GM12875 (cell line): ENCODE measurements around the gene AKR1E2.

ENCODE experiments used
- H3K4me3 ChIP-seq: one replicate; pipeline ENCODE4 v1.5.1; 2011; ENCODE audit warnings: low read depth, low read length, control low read depth
- TF ChIP-seq, protein P1 (sequence below): IDR thresholded peaks from 2 replicates; pipeline ENCODE4 v1.5.1; 2011; ENCODE audit warnings: low read depth, mild to moderate bottlenecking, control low read depth, inconsistent platforms, low read length, moderate library complexity, borderline replicate concordance; ENCODE audit not compliant: insufficient read depth

Gene AKR1E2

DNA sequence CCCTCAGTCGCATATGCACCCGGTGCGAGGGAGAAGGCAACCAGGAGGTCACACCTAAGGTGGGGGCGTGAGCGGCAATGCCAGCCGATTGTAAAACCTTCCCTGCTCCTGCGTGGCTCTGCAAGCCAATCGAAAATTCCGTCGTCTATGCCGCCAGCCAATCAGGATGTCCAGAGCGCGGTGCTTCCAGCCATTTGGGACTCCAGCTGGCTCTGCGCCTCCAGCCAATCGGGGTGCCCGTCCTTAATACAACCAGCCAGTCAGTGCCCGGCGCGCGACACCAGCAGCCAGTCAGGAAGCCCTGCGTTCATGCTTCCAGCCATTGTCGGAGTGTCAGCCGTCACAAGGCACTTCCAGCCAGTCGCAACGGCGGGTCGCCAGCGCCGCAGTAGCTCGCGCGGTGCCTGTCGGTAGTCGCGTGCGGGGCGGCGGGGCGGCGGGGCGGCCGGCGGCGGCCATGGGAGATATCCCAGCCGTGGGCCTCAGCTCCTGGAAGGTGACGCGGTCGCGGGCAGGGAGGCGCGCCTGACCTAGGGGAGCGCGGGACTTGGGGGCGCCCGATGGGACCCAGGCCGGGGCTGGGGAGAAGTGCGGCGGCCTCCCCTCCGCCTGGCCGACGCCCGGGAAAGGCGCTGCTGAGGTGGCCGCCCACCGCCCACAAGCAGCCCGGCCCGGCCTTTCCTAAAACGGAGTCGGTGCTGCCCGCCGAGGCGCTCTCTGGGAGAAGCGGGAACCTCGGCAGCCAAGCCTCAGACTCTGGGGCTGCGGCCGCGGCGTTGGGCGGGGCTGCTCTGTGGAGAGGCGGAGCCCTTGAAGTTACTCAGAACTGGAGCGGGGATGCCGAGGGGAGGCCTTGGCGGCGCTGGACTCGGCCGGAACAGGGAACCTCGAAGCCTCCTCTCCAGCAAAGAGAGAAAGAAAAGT, at the start of gene AKR1E2:
Gene AKR1E2, plus strand, starts transcription at position 340 of the 924 bp plus-strand sequence. Its CDS starts 118 bp downstream, at position 458.
- TF ChIP-seq, protein P1, sequence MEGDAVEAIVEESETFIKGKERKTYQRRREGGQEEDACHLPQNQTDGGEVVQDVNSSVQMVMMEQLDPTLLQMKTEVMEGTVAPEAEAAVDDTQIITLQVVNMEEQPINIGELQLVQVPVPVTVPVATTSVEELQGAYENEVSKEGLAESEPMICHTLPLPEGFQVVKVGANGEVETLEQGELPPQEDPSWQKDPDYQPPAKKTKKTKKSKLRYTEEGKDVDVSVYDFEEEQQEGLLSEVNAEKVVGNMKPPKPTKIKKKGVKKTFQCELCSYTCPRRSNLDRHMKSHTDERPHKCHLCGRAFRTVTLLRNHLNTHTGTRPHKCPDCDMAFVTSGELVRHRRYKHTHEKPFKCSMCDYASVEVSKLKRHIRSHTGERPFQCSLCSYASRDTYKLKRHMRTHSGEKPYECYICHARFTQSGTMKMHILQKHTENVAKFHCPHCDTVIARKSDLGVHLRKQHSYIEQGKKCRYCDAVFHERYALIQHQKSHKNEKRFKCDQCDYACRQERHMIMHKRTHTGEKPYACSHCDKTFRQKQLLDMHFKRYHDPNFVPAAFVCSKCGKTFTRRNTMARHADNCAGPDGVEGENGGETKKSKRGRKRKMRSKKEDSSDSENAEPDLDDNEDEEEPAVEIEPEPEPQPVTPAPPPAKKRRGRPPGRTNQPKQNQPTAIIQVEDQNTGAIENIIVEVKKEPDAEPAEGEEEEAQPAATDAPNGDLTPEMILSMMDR = no peak
- no peak within 1 kb of the TSS for H3K4me3 ChIP-seq

DNA sequence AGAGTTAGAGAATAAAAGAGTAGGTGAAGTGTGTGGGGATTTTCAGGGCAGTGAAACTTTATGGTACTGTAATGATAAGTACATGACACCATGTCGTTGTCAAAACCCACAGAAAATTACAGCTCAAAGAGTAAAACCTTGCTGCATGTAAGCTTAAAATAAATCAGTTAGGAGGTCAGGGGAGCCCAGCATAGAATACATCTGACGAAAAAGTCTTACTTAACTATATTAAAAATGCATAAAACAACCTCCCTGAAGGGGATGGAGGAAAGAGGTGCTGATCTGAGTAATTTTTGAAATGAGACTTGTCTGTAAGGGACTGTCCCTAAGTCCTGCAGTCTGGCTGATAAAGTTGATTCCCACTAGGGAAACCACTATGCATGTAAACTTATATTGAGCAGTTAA, 49.8 kb upstream of the AKR1E2 start:
- no peak overlapping the region for H3K4me3 ChIP-seq
- TF ChIP-seq, protein P1 = no peak

DNA sequence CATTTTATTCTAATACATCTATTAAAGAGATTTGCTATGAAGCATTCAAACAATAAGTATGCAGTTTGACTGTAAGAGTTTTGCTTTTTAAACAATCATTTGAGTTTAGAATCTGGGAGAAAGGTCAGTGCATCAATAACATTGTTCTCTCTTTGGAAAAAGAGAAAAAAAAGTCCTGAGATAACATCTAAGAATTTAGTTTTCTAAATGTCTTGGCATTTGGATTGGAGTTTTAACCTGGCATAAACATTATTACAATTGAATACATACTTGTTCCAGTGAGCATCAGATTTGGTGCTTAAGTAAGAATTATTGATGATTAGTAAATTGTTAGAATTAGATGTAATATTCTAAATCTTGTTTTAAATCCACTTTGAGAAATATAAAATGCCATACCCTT, 47.2 kb upstream of the AKR1E2 start:
- no peak overlapping the region for H3K4me3 ChIP-seq
- TF ChIP-seq, protein P1 = no peak

DNA sequence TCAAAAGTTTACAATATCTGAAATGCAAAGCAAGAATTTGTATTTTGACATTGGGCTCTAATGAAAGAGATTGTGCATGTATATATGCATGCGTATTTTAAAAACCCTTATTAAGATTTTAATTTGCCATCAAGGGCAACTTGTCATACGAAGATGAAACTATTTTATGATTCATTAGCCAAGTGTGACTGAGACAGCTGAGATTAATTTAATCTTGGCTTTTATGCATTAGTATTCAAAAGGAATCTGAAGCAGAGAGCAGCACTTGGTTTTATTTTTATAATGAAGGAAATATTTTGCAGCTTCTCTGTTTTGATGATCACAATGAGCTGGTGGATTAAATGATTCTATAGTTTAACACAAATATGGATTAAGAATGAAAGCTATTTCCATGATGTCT, 45.9 kb upstream of the AKR1E2 start:
- H3K4me3 ChIP-seq = no peak overlapping the region
- TF ChIP-seq, protein P1 = no peak

DNA sequence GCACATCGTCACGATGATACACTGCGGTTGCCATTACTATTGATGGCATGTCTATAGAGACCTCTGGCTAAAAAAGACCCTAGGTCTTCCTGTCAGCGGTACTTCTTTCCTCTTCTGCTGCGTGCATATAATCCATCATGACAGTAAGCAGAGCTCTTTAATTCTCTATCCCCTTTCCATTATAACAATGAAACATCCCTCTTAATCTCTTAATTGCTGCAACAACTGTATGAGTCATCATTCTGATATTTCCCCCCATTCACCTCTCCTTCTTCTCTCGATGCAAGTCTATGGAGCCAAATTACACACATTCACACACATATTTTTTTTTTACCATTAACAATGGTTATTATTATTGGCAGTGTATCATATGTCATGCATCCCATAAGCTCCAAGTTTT, 45.2 kb upstream of the AKR1E2 start:
- TF ChIP-seq, protein P1 = no peak
- H3K4me3 ChIP-seq = no peak overlapping the region

DNA sequence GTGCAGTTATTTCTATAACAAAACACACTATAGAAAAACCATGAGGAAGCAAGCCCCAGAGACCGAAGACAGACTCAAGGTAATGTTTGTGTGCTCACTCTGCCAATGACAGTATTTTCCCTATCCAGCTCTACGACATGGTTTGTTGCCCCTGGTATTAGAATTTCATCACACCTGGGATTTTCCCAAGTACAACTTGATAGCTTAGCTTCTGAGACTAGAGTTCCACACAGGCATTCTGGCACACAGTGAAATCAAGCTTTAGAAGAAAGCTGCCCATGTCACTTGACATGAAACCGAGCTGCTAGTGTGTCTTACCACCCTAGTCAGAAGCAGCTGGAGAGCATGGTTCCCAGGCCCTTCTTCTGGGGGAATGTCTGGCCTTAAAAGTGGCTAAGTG, 44.1 kb upstream of the AKR1E2 start:
- no peak overlapping the region for H3K4me3 ChIP-seq
- TF ChIP-seq, protein P1 = no peak
